ENCODE results near the gene MAP3K20. TPM values are rescaled to one million over a fixed set of nuclear protein-coding genes. Genes with fewer than 3 reads are reported as not detected.

Gene MAP3K20
- total and polyA plus RNA-seq, 2 donors (not counting 1 experiment from before 2014, with no cell fraction given) = 105 to 138 TPM

- no peak overlapping the region for H3K4me2 ChIP-seq (ENCODE audit: extremely low read depth, insufficient read depth, low read length)
- H3K4me3 ChIP-seq (replicated peaks in 1 of 4; ENCODE audit: control extremely low read depth in 1 of 4, insufficient read depth in 1 of 4, low read depth in 3 of 4, low read length in 4 of 4) = no peak overlapping the region
- no peaks in the 10 kb centered on the region for H3K36me3 ChIP-seq (ENCODE audit: control insufficient read depth, insufficient read depth, low read length)
- DNase-seq (ENCODE audit: low read depth in 2 of 2) = no peak
- H3K9me3 ChIP-seq (ENCODE audit: control insufficient read depth, insufficient read depth, low read depth, low read length) = no peaks in the 10 kb centered on the region
- H3K79me2 ChIP-seq (ENCODE audit: control insufficient read depth, insufficient read depth, low read length) = no peaks in the 10 kb centered on the region
- no peak for TF ChIP-seq EZH2 (IDR thresholded peaks at IDR 0.05; ENCODE audit: low read length, missing control alignments)
- TF ChIP-seq, protein P1, sequence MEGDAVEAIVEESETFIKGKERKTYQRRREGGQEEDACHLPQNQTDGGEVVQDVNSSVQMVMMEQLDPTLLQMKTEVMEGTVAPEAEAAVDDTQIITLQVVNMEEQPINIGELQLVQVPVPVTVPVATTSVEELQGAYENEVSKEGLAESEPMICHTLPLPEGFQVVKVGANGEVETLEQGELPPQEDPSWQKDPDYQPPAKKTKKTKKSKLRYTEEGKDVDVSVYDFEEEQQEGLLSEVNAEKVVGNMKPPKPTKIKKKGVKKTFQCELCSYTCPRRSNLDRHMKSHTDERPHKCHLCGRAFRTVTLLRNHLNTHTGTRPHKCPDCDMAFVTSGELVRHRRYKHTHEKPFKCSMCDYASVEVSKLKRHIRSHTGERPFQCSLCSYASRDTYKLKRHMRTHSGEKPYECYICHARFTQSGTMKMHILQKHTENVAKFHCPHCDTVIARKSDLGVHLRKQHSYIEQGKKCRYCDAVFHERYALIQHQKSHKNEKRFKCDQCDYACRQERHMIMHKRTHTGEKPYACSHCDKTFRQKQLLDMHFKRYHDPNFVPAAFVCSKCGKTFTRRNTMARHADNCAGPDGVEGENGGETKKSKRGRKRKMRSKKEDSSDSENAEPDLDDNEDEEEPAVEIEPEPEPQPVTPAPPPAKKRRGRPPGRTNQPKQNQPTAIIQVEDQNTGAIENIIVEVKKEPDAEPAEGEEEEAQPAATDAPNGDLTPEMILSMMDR (conservative IDR thresholded peaks at IDR 0.05 in 1 of 2, IDR thresholded peaks at IDR 0.05 in 1 of 2; ENCODE audit: low read depth in 1 of 2, low read length in 2 of 2) = no peak
- no peak overlapping the region for H3K9ac ChIP-seq (ENCODE audit: insufficient read depth, low read length)
- no peak overlapping the region for H3K27ac ChIP-seq (ENCODE audit: insufficient read depth, low read length)
- no peaks in the 10 kb centered on the region for H4K20me1 ChIP-seq (ENCODE audit: control insufficient read depth, extremely low read depth, insufficient read depth, low read length)
- H2AFZ ChIP-seq (ENCODE audit: low read length) = no peak overlapping the region
- no peaks in the 10 kb centered on the region for H3K27me3 ChIP-seq (ENCODE audit: control insufficient read depth, insufficient read depth, low read length)
- H3K4me1 ChIP-seq (ENCODE audit: control insufficient read depth, extremely low read depth, insufficient read depth, low read length) = peaks cover 9% of the 10 kb centered on the region
Observed at GRCh38 chr2:173181982-173182381, 106.3 kb downstream of the MAP3K20 start.

DNA sequence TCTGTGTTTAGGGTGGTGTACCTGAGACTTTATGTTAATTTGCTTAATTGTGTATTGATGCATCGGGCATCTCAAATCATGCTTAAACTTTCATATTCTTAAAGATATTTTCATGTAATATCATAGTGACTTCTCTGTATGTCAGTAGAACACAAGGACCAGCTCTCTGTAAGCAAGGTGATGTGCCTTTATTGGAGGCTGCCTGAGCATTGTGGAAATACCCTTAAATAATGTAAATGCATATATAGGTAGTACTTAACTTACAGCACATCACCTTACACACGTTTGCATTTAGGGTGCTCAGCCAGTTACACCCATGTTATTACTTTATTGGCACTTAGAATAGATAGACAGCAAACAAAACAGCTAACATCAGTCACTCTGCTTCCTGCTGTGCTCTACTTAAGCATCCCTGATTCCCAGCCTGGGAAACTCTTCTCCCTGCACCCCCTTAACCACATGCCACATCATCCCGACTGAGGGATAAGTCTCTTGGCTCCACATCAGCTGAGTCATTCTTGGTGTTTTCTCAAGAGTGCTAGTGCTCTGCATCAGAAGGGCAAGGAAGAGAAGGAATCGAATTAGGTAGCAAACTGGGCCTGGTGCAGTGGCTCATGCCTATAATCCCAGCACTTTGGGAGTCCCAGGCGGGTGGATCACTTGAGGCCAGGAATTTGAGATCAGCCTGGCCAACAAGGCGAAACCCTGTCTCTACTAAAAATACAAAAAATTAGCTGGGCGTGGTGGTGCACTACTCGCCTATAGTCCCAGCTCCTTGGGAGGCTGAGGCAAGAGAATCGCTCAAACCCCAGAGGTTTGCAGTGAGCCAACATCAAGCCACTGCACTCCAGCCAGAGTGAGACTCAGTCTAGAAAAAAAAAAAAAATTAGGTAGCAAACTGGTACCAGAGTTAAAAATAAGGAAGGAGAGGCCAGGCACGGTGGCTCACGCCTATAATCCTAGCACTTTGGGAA lies 108.7 kb downstream of the MAP3K20 start:
- no peaks in the 10 kb centered on the region for H3K79me2 ChIP-seq (ENCODE audit: control insufficient read depth, insufficient read depth, low read length)
- H3K9ac ChIP-seq (ENCODE audit: insufficient read depth, low read length) = no peak overlapping the region
- TF ChIP-seq, protein P1 (conservative IDR thresholded peaks at IDR 0.05 in 1 of 2, IDR thresholded peaks at IDR 0.05 in 1 of 2; ENCODE audit: low read depth in 1 of 2, low read length in 2 of 2) = no peak
- TF ChIP-seq EZH2 (IDR thresholded peaks at IDR 0.05; ENCODE audit: low read length, missing control alignments) = no peak
- peak; percentile 99 to 100 for DNase-seq (ENCODE audit: low read depth in 2 of 2)
- peak overlapping the region; percentile 60 for H3K27ac ChIP-seq (ENCODE audit: insufficient read depth, low read length)
- H4K20me1 ChIP-seq (ENCODE audit: control insufficient read depth, extremely low read depth, insufficient read depth, low read length) = no peaks in the 10 kb centered on the region
- no peaks in the 10 kb centered on the region for H3K9me3 ChIP-seq (ENCODE audit: control insufficient read depth, insufficient read depth, low read depth, low read length)
- no peaks in the 10 kb centered on the region for H3K36me3 ChIP-seq (ENCODE audit: control insufficient read depth, insufficient read depth, low read length)
- no peak overlapping the region for H3K4me2 ChIP-seq (ENCODE audit: extremely low read depth, insufficient read depth, low read length)
- H3K27me3 ChIP-seq (ENCODE audit: control insufficient read depth, insufficient read depth, low read length) = no peaks in the 10 kb centered on the region
- no peak overlapping the region for H2AFZ ChIP-seq (ENCODE audit: low read length)
- peaks cover 18% of the 10 kb centered on the region for H3K4me1 ChIP-seq (ENCODE audit: control insufficient read depth, extremely low read depth, insufficient read depth, low read length)
- no peak overlapping the region for H3K4me3 ChIP-seq (replicated peaks in 1 of 4; ENCODE audit: control extremely low read depth in 1 of 4, insufficient read depth in 1 of 4, low read depth in 3 of 4, low read length in 4 of 4)

DNA sequence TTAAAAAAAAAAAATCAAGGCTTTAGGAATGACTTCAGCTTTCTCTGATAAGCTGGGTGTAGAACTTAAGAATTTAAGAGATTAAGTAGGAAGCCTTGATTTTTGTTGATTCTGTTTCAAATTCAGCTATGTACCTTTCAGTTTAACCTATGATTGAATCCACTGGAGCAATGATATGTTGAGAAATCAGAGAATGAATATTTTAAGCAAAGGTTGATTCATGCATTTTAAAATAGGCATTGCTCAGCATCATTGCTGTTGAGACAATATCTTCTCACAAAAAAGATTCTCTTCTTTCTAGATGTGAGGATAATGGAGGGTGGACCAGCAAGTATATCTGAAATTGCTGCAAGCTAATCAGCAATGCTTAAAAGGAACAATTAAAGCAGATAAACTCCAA lies 109.8 kb downstream of the MAP3K20 start:
- Histone ChIP-seq H3K36me3 (ENCODE audit: control insufficient read depth, insufficient read depth, low read length) (no peaks in the 10 kb centered on the region), H3K9ac (ENCODE audit: insufficient read depth, low read length) (no peak overlapping the region), H3K4me3 (replicated peaks in 1 of 4; ENCODE audit: control extremely low read depth in 1 of 4, insufficient read depth in 1 of 4, low read depth in 3 of 4, low read length in 4 of 4) (no peak overlapping the region), H4K20me1 (ENCODE audit: control insufficient read depth, extremely low read depth, insufficient read depth, low read length) (no peaks in the 10 kb centered on the region), H3K79me2 (ENCODE audit: control insufficient read depth, insufficient read depth, low read length) (no peaks in the 10 kb centered on the region), H3K4me1 (ENCODE audit: control insufficient read depth, extremely low read depth, insufficient read depth, low read length) (peaks cover 18% of the 10 kb centered on the region), H2AFZ (ENCODE audit: low read length) (no peak overlapping the region), H3K4me2 (ENCODE audit: extremely low read depth, insufficient read depth, low read length) (no peak overlapping the region), H3K27ac (ENCODE audit: insufficient read depth, low read length) (no peak overlapping the region), H3K27me3 (ENCODE audit: control insufficient read depth, insufficient read depth, low read length) (no peaks in the 10 kb centered on the region), H3K9me3 (ENCODE audit: control insufficient read depth, insufficient read depth, low read depth, low read length) (no peaks in the 10 kb centered on the region)
- DNase-seq (ENCODE audit: low read depth in 2 of 2) = no peak
- TF ChIP-seq, protein P1 (conservative IDR thresholded peaks at IDR 0.05 in 1 of 2, IDR thresholded peaks at IDR 0.05 in 1 of 2; ENCODE audit: low read depth in 1 of 2, low read length in 2 of 2) = no peak
- no peak for TF ChIP-seq EZH2 (IDR thresholded peaks at IDR 0.05; ENCODE audit: low read length, missing control alignments)
